IPS DF 6.9 (cell line): Measurements from ENCODE around the gene MYOD1.

Experiments
- DNase-seq: peaks from one replicate; pipeline ENCODE4 v3.0.0-alpha.2; 2013; ENCODE audit warnings: low read depth, low spot score
- H3K27ac ChIP-seq: one replicate; pipeline ENCODE4 v1.5.1; 2013; ENCODE audit warnings: low read length, control low read depth
- H3K27me3 ChIP-seq: 2 replicates; pipeline ENCODE4 v1.6.1; 2013; ENCODE audit warnings: mild to moderate bottlenecking, low read length; ENCODE audit not compliant: control insufficient read depth, insufficient read depth
- H3K36me3 ChIP-seq: 2 replicates; pipeline ENCODE4 v1.6.1; 2013; ENCODE audit warnings: low read length; ENCODE audit not compliant: control insufficient read depth, insufficient read depth
- H3K4me1 ChIP-seq: 2 replicates; pipeline ENCODE4 v1.6.1; 2013; ENCODE audit warnings: low read length; ENCODE audit not compliant: control insufficient read depth, insufficient read depth
- H3K4me3 ChIP-seq: 2 replicates; pipeline ENCODE4 v1.5.1; 2013; ENCODE audit warnings: mild to moderate bottlenecking, low read length
- H3K9me3 ChIP-seq: 2 replicates; pipeline ENCODE4 v1.6.1; 2013; ENCODE audit warnings: low read length, inconsistent platforms; ENCODE audit not compliant: control insufficient read depth, insufficient read depth
- WGBS: extraction: QIAGEN DNeasy Blood & Tissue Kit; methylation state at CpG from one replicate; pipeline ENCODE4 v1.1.7; 2013; ENCODE audit warnings: mixed read lengths, missing lambda C conversion rate; ENCODE audit not compliant: insufficient read length, insufficient coverage; 5-methylcytosine and 5-hydroxymethylcytosine counted together

The MYOD1 gene

DNA sequence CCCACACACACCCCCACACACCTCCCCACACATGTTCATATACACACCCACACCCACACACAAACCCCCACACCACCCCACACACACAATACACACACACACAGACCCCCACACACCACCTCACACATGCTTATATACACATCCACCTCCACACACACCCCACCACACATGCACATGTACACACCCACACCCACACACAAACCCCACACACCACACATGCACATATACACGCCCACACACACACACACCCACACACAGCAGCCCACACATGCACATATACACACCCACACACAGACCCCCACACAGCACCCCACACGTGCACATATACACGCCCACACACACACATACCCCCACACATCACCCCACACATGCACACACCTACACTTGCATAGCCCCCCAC lies 44.3 kb downstream of the MYOD1 start:
- H3K4me3 ChIP-seq = no peak overlapping the region
- H3K4me1 ChIP-seq = no peaks in the 10 kb centered on the region
- WGBS = 100% methylated on average over 2 of the region's 3 CpGs
- DNase-seq = no peak
- no peaks in the 10 kb centered on the region for H3K36me3 ChIP-seq
- no peaks in the 10 kb centered on the region for H3K9me3 ChIP-seq
- no peaks in the 10 kb centered on the region for H3K27me3 ChIP-seq
- no peak overlapping the region for H3K27ac ChIP-seq

DNA sequence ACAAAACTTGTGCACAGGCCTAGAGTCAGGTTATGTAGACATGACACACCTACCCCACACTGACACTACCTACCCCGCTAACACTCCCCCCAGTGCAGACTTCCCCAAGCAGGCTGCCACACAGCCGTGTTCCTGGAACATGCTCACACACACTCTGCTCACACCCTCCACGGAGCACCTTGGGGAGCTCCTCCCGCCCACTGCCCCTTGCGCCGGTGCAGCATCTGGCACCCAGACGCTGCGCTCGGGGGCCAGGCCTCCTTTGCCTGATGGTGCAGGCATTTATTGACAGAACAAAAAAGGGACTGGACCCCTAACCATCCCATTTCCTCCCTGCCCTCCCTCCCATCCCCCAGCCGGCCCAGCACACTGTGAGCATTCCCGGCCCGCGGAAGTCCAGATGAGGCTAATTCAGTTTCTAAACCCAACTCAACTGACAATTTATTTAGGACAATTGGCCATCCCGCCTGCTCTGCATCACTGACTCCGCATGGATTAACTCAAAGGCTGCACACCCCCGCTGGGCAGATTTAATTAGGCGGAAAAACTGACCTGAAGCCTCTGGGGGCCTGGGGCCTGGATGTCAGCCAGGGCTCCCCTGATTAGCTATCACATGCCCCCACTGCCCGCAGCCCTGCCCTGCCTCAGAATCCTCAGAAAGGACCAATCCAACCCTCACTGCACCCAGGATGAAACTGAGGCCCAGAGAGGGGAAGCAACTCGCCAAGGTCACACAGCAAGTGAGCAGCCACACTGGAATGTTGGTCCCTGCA lies 45.3 kb downstream of the MYOD1 start:
- no CpG with 5 or more reads among the region's 19 CpGs for WGBS
- Histone ChIP-seq H3K36me3 (no peaks in the 10 kb centered on the region), H3K4me1 (no peaks in the 10 kb centered on the region), H3K9me3 (no peaks in the 10 kb centered on the region), H3K4me3 (no peak overlapping the region), H3K27me3 (no peaks in the 10 kb centered on the region), H3K27ac (no peak overlapping the region)
- DNase-seq = no peak

GRCh38 chr11:17765356-17766072 lies 46.1 kb downstream of the MYOD1 start:
- no CpG with 5 or more reads among the region's 13 CpGs for WGBS
- no peak for DNase-seq
- H3K36me3 ChIP-seq = no peaks in the 10 kb centered on the region
- H3K4me3 ChIP-seq = no peak overlapping the region
- no peaks in the 10 kb centered on the region for H3K27me3 ChIP-seq
- no peaks in the 10 kb centered on the region for H3K9me3 ChIP-seq
- no peaks in the 10 kb centered on the region for H3K4me1 ChIP-seq
- H3K27ac ChIP-seq = no peak overlapping the region

DNA sequence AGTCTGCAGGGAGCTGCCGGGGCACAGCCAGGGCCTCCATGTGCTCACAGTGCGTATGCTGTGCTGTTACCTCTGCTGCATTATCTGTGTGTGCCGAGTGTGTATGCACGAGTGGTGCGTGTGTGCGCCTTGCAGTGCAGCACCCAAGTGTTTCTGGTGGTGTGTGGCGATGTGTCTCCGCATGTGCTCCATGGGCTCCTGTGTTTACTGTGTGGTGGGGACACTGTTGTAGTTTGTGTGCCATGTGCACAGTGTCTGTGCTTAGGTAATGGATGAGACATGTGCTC lies 46.6 kb downstream of the MYOD1 start:
- H3K4me3 ChIP-seq = no peak overlapping the region
- no CpG with 5 or more reads among the region's 8 CpGs for WGBS
- H3K36me3 ChIP-seq = no peaks in the 10 kb centered on the region
- H3K27me3 ChIP-seq = no peaks in the 10 kb centered on the region
- H3K4me1 ChIP-seq = no peaks in the 10 kb centered on the region
- DNase-seq = no peak
- no peak overlapping the region for H3K27ac ChIP-seq
- no peaks in the 10 kb centered on the region for H3K9me3 ChIP-seq

DNA sequence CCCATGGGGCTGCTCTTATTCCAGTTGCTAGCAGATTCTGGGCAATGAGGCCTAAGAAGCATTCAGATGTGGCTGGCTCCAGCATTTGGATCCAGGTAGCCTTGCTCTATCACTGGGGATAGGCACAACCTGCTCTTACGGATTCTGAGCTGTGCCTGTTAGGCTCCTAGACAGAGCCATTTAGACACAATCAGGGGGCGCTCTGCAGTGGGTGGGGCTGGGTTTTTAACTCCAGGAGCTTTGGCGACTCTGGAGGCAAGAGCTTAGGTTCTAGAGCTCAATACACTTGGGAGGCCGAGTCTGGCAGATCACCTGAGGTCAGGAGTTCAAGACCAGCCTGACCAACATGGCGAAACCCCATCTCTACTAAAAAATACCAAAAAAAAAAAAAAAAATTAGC lies 47.2 kb downstream of the MYOD1 start:
- no peak overlapping the region for H3K27ac ChIP-seq
- no peaks in the 10 kb centered on the region for H3K27me3 ChIP-seq
- no peaks in the 10 kb centered on the region for H3K36me3 ChIP-seq
- no peaks in the 10 kb centered on the region for H3K9me3 ChIP-seq
- H3K4me1 ChIP-seq = no peaks in the 10 kb centered on the region
- WGBS = no CpG with 5 or more reads among the region's 5 CpGs
- no peak overlapping the region for H3K4me3 ChIP-seq
- DNase-seq = no peak

GRCh38 chr11:17767301-17767885 lies 48.0 kb downstream of the MYOD1 start:
- Histone ChIP-seq H3K36me3 (no peaks in the 10 kb centered on the region), H3K9me3 (no peaks in the 10 kb centered on the region), H3K27me3 (no peaks in the 10 kb centered on the region), H3K27ac (no peak overlapping the region), H3K4me3 (no peak overlapping the region), H3K4me1 (no peaks in the 10 kb centered on the region)
- WGBS = no CpG with 5 or more reads among the region's 7 CpGs
- DNase-seq = no peak

DNA sequence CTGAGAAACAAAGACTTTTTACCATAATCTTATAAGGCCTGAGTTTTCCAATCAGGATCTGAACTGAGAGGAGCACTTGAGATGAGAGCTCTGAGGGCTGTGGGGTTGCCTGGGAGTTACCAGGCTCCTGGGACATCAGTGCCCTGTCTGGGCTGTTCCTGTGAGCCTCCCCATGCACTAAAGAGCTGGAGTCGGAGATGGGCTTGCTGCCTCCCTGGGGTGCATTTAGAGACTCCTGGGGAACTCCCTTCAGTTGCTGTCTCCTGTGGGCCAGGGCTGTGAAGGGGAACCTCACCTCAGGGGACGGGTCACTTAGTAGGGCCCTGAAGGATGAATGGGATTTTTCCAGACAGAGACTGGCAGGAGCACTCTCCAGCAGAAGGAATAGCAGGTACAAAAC lies 48.5 kb downstream of the MYOD1 start:
- H3K36me3 ChIP-seq = no peaks in the 10 kb centered on the region
- H3K27me3 ChIP-seq = no peaks in the 10 kb centered on the region
- no peak for DNase-seq
- H3K4me1 ChIP-seq = no peaks in the 10 kb centered on the region
- H3K4me3 ChIP-seq = no peak overlapping the region
- no peaks in the 10 kb centered on the region for H3K9me3 ChIP-seq
- WGBS = no CpG with 5 or more reads among the region's 2 CpGs
- H3K27ac ChIP-seq = no peak overlapping the region

DNA sequence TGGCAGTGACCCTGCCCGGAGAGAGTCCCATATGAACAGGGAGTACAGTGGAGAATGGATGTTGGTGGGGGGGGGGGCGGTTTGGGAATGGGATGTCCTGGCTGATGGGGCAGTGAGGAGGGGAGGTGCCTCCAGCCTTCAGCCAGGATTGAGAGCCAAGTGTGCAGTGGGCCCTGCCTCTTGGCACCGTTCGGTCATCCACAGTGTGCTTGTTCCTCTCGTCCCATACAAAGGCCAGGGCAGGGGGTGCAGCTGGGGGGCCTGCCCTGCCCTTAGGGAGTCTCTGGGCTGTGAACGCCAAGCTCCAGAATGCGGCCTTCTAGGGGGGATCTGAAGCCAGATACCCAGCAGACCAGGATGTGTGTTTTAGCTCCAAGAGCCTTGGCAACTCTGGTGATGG lies 49.2 kb downstream of the MYOD1 start:
- H3K4me1 ChIP-seq = no peaks in the 10 kb centered on the region
- no peaks in the 10 kb centered on the region for H3K9me3 ChIP-seq
- H3K36me3 ChIP-seq = no peaks in the 10 kb centered on the region
- no peak overlapping the region for H3K27ac ChIP-seq
- no peaks in the 10 kb centered on the region for H3K27me3 ChIP-seq
- no peak for DNase-seq
- no CpG with 5 or more reads among the region's 7 CpGs for WGBS
- H3K4me3 ChIP-seq = no peak overlapping the region

DNA sequence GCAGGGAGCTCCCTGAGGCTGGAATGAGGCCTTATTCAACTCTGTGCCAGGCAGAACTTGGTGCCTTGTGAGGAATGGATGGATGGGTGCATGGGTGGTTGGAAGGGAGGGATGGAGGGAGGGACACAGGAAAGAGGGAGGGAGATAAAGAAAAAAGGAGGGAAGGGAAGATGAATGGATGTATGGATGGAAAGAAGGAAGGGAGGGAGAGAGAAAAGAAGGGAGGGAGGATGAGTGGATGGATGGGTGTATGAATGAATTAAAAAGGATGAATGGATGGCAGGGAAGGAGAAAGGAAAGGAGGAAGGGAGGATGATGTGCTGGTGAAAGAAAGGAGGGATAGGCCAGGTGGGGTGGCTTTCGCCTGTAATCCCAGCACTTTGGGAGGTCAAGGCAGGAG lies 49.8 kb downstream of the MYOD1 start:
- Histone ChIP-seq H3K27ac (no peak overlapping the region), H3K36me3 (no peaks in the 10 kb centered on the region), H3K9me3 (no peaks in the 10 kb centered on the region), H3K4me3 (no peak overlapping the region), H3K27me3 (no peaks in the 10 kb centered on the region), H3K4me1 (no peaks in the 10 kb centered on the region)
- no CpG with 5 or more reads among the region's 1 CpG for WGBS
- DNase-seq = no peak

DNA sequence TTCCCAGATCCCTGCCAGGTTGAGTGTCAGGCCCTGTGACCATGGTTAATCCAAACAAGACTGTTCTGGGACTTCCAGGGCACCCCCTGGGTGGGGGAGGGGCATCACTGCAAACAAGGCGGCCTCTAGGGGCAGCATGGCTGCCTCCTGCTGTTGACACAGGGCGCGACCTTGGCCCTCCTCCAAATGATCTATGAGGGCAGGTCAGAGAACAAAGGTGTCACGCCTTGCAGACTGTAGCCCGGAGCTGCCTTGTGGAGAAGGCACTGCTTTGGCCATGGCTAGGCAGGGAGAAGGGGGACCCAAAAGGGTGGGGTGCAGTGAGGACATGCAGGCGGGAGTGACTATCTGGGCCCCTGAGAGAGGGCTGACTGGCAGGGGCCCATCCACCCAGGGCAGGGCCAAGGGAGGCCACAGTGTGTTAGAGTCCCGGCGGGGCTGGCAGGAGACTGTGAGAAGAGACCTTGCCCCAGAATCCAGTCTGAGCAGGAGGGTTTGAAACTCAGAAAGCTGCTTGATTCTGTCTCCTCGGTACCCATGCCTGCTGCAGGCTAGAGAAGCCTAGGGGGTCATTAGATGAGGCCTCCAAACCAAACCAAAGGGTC lies 50.8 kb downstream of the MYOD1 start:
- no peak overlapping the region for H3K27ac ChIP-seq
- H3K9me3 ChIP-seq = no peaks in the 10 kb centered on the region
- no peak overlapping the region for H3K4me3 ChIP-seq
- no peaks in the 10 kb centered on the region for H3K4me1 ChIP-seq
- DNase-seq = no peak
- no peaks in the 10 kb centered on the region for H3K27me3 ChIP-seq
- no CpG with 5 or more reads among the region's 9 CpGs for WGBS
- no peaks in the 10 kb centered on the region for H3K36me3 ChIP-seq
